HCT116 (cell line): Measurements from ENCODE around the gene CENPX. TPM values are rescaled to one million over a fixed set of nuclear protein-coding genes. Genes with fewer than 3 reads are reported as not detected.

Source experiments
- ATAC-seq: fragments of 200-7000 bp; cut with Tn5 transposase; 2 replicates; pipeline ENCODE4 v1.9.1; 2020; ENCODE audit warnings: mild to moderate bottlenecking, moderate library complexity
- BruUV-seq: library from RNA; stranded (reverse); fragments of 400-500 nt; replicated peaks from 2 replicates; lab custom pipeline; 2021; lab: Mats Ljungman, UMichigan
- CTCF ChIA-PET: fragments of 300-600 bp; sonication (Branson Sonifier 250); formaldehyde crosslinking; loops from one replicate; lab custom pipeline; 2021; ENCODE audit warnings: antibody characterized with exemption; lab: Charles Lee
- POLR2A ChIA-PET: fragments of 300-600, 350-600 bp; sonication (Branson Sonifier 250); formaldehyde crosslinking; loops from one replicate; lab custom pipeline; 2021; ENCODE audit warnings: antibody characterized with exemption; lab: Charles Lee
- RAD21 ChIA-PET, 2 experiments: fragments of 300-600 bp; sonication (Branson Sonifier 250); formaldehyde crosslinking; loops; one replicate each; lab custom pipeline; 2023; ENCODE audit warnings: low total read pairs in 2 of 2; ENCODE audit not compliant: uncharacterized antibody in 2 of 2, unreplicated experiment in 2 of 2, low non-redundant PET in 1 of 2; lab: Charles Lee
- DNase-seq: peaks from one replicate; pipeline ENCODE4 v3.0.0-alpha.2; 2010; ENCODE audit warnings: low read depth, low spot score
- H2AFZ ChIP-seq: fragments of 200-600 bp; shearing (Covaris generic), sonication (generic); 2 replicates; pipeline ENCODE4 v1.6.1; 2017; ENCODE audit warnings: low read depth, mixed run types, mixed read lengths, antibody characterized with exemption, low read length; ENCODE audit not compliant: poor library complexity, severe bottlenecking
- H3K27ac ChIP-seq: 2 replicates; pipeline ENCODE4 v1.5.1; 2012; ENCODE audit warnings: low read depth, low read length
- H3K27me3 ChIP-seq: fragments of 200-600 bp; sonication (generic); 2 replicates; pipeline ENCODE4 v1.6.1; 2016; ENCODE audit warnings: mixed run types, low read length, mixed read lengths; ENCODE audit not compliant: insufficient read depth
- H3K36me3 ChIP-seq, 2 experiments: fragments of 200-500 bp in 1 of 2; fragments of 200-600 bp in 1 of 2; sonication (Bioruptor generic) in 1 of 2; sonication (generic) in 1 of 2; 2 replicates each; pipeline versions ENCODE4 v1.5.1 to v1.6.1; 2014 to 2016; ENCODE audit warnings: low read length in 2 of 2, inconsistent platforms in 1 of 2, mixed read lengths in 1 of 2, mixed run types in 1 of 2; ENCODE audit not compliant: insufficient read depth in 2 of 2, control insufficient read depth in 1 of 2
- H3K4me1 ChIP-seq, 2 experiments: fragments of 200-600 bp in 1 of 2; sonication (generic) in 1 of 2; 2 replicates each; pipeline versions ENCODE4 v1.5.1 to v1.6.1; 2012 to 2017; ENCODE audit warnings: low read length in 2 of 2, inconsistent platforms in 1 of 2, mild to moderate bottlenecking in 1 of 2, mixed read lengths in 1 of 2, mixed run types in 1 of 2, moderate library complexity in 1 of 2; ENCODE audit not compliant: insufficient read depth in 2 of 2, control insufficient read depth in 1 of 2
- H3K4me2 ChIP-seq: fragments of 200-600 bp; sonication (generic); 2 replicates; pipeline ENCODE4 v1.6.1; 2017; ENCODE audit warnings: mixed run types, low read length, mixed read lengths
- H3K4me3 ChIP-seq, 2 experiments: fragments of 200-600 bp in 1 of 2; sonication (generic) in 1 of 2; replicated peaks in 1 of 2; 2 replicates each; pipeline ENCODE4 v1.5.1; 2011 to 2016; ENCODE audit warnings: low read length in 2 of 2, control low read depth in 1 of 2, low read depth in 1 of 2, mild to moderate bottlenecking in 1 of 2, mixed read lengths in 1 of 2, mixed run types in 1 of 2
- H3K79me2 ChIP-seq: fragments of 200-600 bp; sonication (generic); 2 replicates; pipeline ENCODE4 v1.6.1; 2017; ENCODE audit warnings: mild to moderate bottlenecking, mixed run types, low read length, moderate library complexity, mixed read lengths; ENCODE audit not compliant: insufficient read depth
- H3K9ac ChIP-seq: fragments of 200-600 bp; sonication (generic); 2 replicates; pipeline ENCODE4 v1.6.1; 2016; ENCODE audit warnings: low read length, mixed read lengths
- H3K9me2 ChIP-seq: fragments of 200-600 bp; sonication (generic), shearing (Covaris generic); 2 replicates; pipeline ENCODE4 v1.6.1; 2017; ENCODE audit warnings: mixed run types, mild to moderate bottlenecking, moderate library complexity; ENCODE audit not compliant: insufficient read depth
- H3K9me3 ChIP-seq, 2 experiments: fragments of 200-500 bp in 1 of 2; fragments of 200-600 bp in 1 of 2; sonication (Bioruptor generic) in 1 of 2; sonication (generic) in 1 of 2; 2 replicates each; pipeline ENCODE4 v1.6.1; 2014 to 2017; ENCODE audit warnings: low read length in 2 of 2, mixed read lengths in 2 of 2, inconsistent platforms in 1 of 2, low read depth in 1 of 2, mild to moderate bottlenecking in 1 of 2, mixed run types in 1 of 2, moderate library complexity in 1 of 2; ENCODE audit not compliant: control insufficient read depth in 1 of 2, insufficient read depth in 1 of 2
- H4K20me1 ChIP-seq: fragments of 200-600 bp; sonication (generic), shearing (Covaris generic); 2 replicates; pipeline ENCODE4 v1.6.1; 2017; ENCODE audit warnings: mixed run types, mild to moderate bottlenecking, moderate library complexity; ENCODE audit not compliant: insufficient read depth
- CTCF ChIP-seq, 3 experiments: fragments of 200-600 bp in 1 of 3; sonication (generic) in 1 of 3; IDR thresholded peaks in 2 of 3; conservative IDR thresholded peaks in 1 of 3; 2 replicates each; pipeline ENCODE4 v1.5.1; 2012 to 2017; ENCODE audit warnings: low read depth in 2 of 3, low read length in 2 of 3, antibody characterized with exemption in 1 of 3, borderline replicate concordance in 1 of 3, control low read depth in 1 of 3, mild to moderate bottlenecking in 1 of 3, mixed read lengths in 1 of 3, mixed run types in 1 of 3, moderate library complexity in 1 of 3; ENCODE audit not compliant: insufficient read depth in 1 of 3
- EZH2 ChIP-seq: fragments of 200-600 bp; sonication (generic); IDR thresholded peaks from 2 replicates; pipeline ENCODE4 v1.6.1; 2017; ENCODE audit warnings: antibody characterized with exemption, mixed run types
- EZH2phosphoT487 ChIP-seq: fragments of 200-600 bp; IDR thresholded peaks from 2 replicates; pipeline ENCODE4 v1.6.1; 2018; ENCODE audit warnings: antibody characterized with exemption, borderline replicate concordance
- MAX ChIP-seq: IDR thresholded peaks from 2 replicates; pipeline ENCODE4 v1.6.1; 2012
- TCF7L2 ChIP-seq: IDR thresholded peaks from 2 replicates; pipeline ENCODE4 v1.7.0; 2011; ENCODE audit warnings: borderline replicate concordance, inconsistent platforms; ENCODE audit not compliant: insufficient read depth, insufficient read length; ENCODE audit errors: extremely low read depth
- YY1 ChIP-seq: IDR thresholded peaks from 2 replicates; pipeline ENCODE4 v1.6.1; 2011; ENCODE audit warnings: low read length, low read depth, moderate library complexity, mild to moderate bottlenecking; ENCODE audit not compliant: insufficient replicate concordance; ENCODE audit errors: extremely low read depth
- ZFX ChIP-seq: fragments of 450-650 bp; IDR thresholded peaks from 2 replicates; pipeline ENCODE4 v1.6.1; 2017
- intact Hi-C: fragments of 100-400 bp; cut with micrococcal nuclease; formaldehyde crosslinking; loops from 2 replicates; pipeline ENCODE4 v1.10.0; 2022
- total RNA-seq: library from RNA; stranded (reverse); gene quantifications from one replicate; pipeline ENCODE4 v1.2.1, GENCODE V29; 2021; ENCODE audit not compliant: unreplicated experiment

Gene CENPX
- total RNA-seq, 1 experiment from 2014 or later, result 184 TPM

GRCh38 chr17:82035488-82035887 lies 12.8 kb upstream of the CENPX start:
- ChIA-PET CTCF (interaction anchor here (4.8 kb wide), 1 partner anchor 14 kb away, joined by 57 read pairs; the partner anchor contains the start of genes CENPX and LRRC45), POLR2A (interaction anchor here (1.6 kb wide), 1 partner anchor 12 kb away, joined by 4 read pairs; the partner anchor contains the start of genes CENPX and LRRC45)
- BruUV-seq, result no TSS peak

GRCh38 chr17:82034371-82035011 lies 11.8 kb upstream of the CENPX start:
- Histone ChIP-seq H3K9ac (peak overlapping the region; percentile 43), H3K27me3 (no peaks in the 10 kb centered on the region), H3K9me2 (no peaks in the 10 kb centered on the region), H3K4me3 (no peak overlapping the region), H3K4me1 (peaks cover 20 to 67% of the 10 kb centered on the region in 2 experiments), H3K9me3 (no peaks in the 10 kb centered on the region), H3K79me2 (peaks cover 28% of the 10 kb centered on the region; the same call in 1 of the 2 replicates), H3K27ac (peak overlapping the region; percentile 21), H4K20me1 (no peaks in the 10 kb centered on the region), H2AFZ (no peak overlapping the region), H3K4me2 (peak overlapping the region; percentile 53), H3K36me3 (peaks cover 0 to 12% of the 10 kb centered on the region in 2 experiments; a peak in 1 of 4 replicates)
- intact Hi-C loops, result loop anchor here (5.0 to 10.0 kb wide), 4 partner anchors 260 to 380 kb away; partner anchors contain the start of genes HEXD and OGFOD3
- ChIA-PET CTCF (interaction anchor here (4.8 kb wide), 1 partner anchor 13 kb away, joined by 57 read pairs; the partner anchor contains the start of genes CENPX and LRRC45), POLR2A (no interaction called here), RAD21 (no interaction called here)
- DNase-seq, result peak; percentile 55
- no TSS peak for BruUV-seq
- ATAC-seq, result 0 out of 2 replicates have a peak, but pooled peaks have one; percentile 1
- TF ChIP-seq EZH2phosphoT487 (no peak), EZH2 (no peak), CTCF (IDR thresholded peaks at IDR 0.05 in 2 of 3, conservative IDR thresholded peaks at IDR 0.05 in 1 of 3; ENCODE audit: borderline replicate concordance in 1 of 3, insufficient read depth in 1 of 3, low read depth in 2 of 3, low read length in 2 of 3) (no peak), MAX (no peak)

More at GRCh38 chr17:82035488-82035887, 12.8 kb upstream of the CENPX start:
- no peaks in the 10 kb centered on the region for H3K9me2 ChIP-seq
- intact Hi-C loops, result loop anchor here (10.0 kb wide), 2 partner anchors 259 to 379 kb away; partner anchors contain the start of genes HEXD and OGFOD3
- RAD21 ChIA-PET, result no interaction called here
- H3K27me3 ChIP-seq, result no peaks in the 10 kb centered on the region
- DNase-seq, result no peak
- no peaks in the 10 kb centered on the region for H3K9me3 ChIP-seq
- H3K27ac ChIP-seq, result peak overlapping the region; percentile 91; the same call in 1 of the 2 replicates
- TF ChIP-seq ZFX, result no peak
- no peak for TF ChIP-seq YY1
- no peak for TF ChIP-seq TCF7L2
- no peak for ATAC-seq
- H3K4me3 ChIP-seq, result no peak overlapping the region
- H3K79me2 ChIP-seq, result peaks cover 28% of the 10 kb centered on the region; the same call in 1 of the 2 replicates
- peak overlapping the region; percentile 95 for H3K4me2 ChIP-seq
- H3K9ac ChIP-seq, result peak overlapping the region; percentile 10; the same call in 1 of the 2 replicates
- no peak overlapping the region for H2AFZ ChIP-seq
- peaks cover 18 to 58% of the 10 kb centered on the region in 2 experiments for H3K4me1 ChIP-seq
- peaks cover 0 to 12% of the 10 kb centered on the region in 2 experiments; a peak in 1 of 4 replicates for H3K36me3 ChIP-seq
- no peaks in the 10 kb centered on the region for H4K20me1 ChIP-seq
